Activated T-cell treated with anti-CD3 and anti-CD28 coated beads, Interleukin-2, amount 50 U/mL, for 48 hours (primary cell): ENCODE data around the gene REPIN1.

ENCODE experiments used
- DNase-seq, 2 experiments: peaks; one replicate each; pipeline ENCODE4 v3.0.0-alpha.2; 2020

The REPIN1 gene

GRCh38 chr7:150337659-150338081 is 31.0 kb upstream of the REPIN1 start:
- DNase-seq: no peak

GRCh38 chr7:150338166-150338829 is 30.3 kb upstream of the REPIN1 start:
- DNase-seq: no peak

- DNase-seq: no peak
Observed at GRCh38 chr7:150339409-150339809, 29.2 kb upstream of the REPIN1 start.

- no peak for DNase-seq
Observed at GRCh38 chr7:150340024-150340749, 28.4 kb upstream of the REPIN1 start.

GRCh38 chr7:150340875-150341262 is 27.8 kb upstream of the REPIN1 start:
- DNase-seq: no peak

- no peak for DNase-seq
Observed at GRCh38 chr7:150341263-150342120, 27.1 kb upstream of the REPIN1 start, which contains the start of gene RARRES2. Gene RARRES2 (minus strand): TSS chr7:150341629. CDS start chr7:150340609, 1,020 bp downstream.

- DNase-seq: no peak
Observed at GRCh38 chr7:150342121-150342408, 26.6 kb upstream of the REPIN1 start.

GRCh38 chr7:150343225-150343624 is 25.4 kb upstream of the REPIN1 start:
- DNase-seq: no peak

- no peak for DNase-seq
Observed at GRCh38 chr7:150344299-150344698, 24.3 kb upstream of the REPIN1 start.

- DNase-seq: no peak
Observed at GRCh38 chr7:150345012-150345411, 23.6 kb upstream of the REPIN1 start.

- DNase-seq: no peak
Observed at GRCh38 chr7:150346922-150347321, 21.7 kb upstream of the REPIN1 start.

GRCh38 chr7:150351587-150352194 is 16.9 kb upstream of the REPIN1 start:
- DNase-seq: no peak

GRCh38 chr7:150355666-150356059 is 13.0 kb upstream of the REPIN1 start:
- no peak for DNase-seq

- DNase-seq: no peak
Observed at GRCh38 chr7:150356265-150356897, 12.2 kb upstream of the REPIN1 start.

GRCh38 chr7:150357270-150357669 is 11.4 kb upstream of the REPIN1 start:
- DNase-seq: peak; percentile 72 to 79

- DNase-seq: no peak
Observed at GRCh38 chr7:150357771-150358427, 10.7 kb upstream of the REPIN1 start.

- DNase-seq: no peak
Observed at GRCh38 chr7:150358433-150358832, 10.2 kb upstream of the REPIN1 start.

- DNase-seq: no peak
Observed at GRCh38 chr7:150358988-150359621, 9.5 kb upstream of the REPIN1 start.

GRCh38 chr7:150359622-150360362 is 8.8 kb upstream of the REPIN1 start:
- no peak for DNase-seq

- DNase-seq: no peak
Observed at GRCh38 chr7:150360363-150361058, 8.1 kb upstream of the REPIN1 start.
